ENCODE results near the gene OLFM2.

DNA sequence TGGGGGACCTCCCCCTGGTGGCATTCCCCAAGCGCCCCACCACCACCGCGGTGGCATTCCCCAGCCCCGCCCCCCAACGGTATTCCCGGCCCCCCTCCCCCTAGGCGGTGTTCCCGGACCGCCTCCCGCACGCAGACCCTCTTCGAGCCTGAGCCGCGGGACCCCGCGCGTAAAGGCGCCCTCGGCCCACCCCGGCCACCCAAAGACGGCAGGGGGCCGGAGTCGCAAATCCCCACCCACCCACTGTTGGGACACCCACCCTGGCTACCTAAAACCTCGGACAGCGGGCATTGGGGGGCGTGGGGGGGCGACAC is 22.4 kb downstream of the OLFM2 start:
- TF ChIP-seq, protein P1, sequence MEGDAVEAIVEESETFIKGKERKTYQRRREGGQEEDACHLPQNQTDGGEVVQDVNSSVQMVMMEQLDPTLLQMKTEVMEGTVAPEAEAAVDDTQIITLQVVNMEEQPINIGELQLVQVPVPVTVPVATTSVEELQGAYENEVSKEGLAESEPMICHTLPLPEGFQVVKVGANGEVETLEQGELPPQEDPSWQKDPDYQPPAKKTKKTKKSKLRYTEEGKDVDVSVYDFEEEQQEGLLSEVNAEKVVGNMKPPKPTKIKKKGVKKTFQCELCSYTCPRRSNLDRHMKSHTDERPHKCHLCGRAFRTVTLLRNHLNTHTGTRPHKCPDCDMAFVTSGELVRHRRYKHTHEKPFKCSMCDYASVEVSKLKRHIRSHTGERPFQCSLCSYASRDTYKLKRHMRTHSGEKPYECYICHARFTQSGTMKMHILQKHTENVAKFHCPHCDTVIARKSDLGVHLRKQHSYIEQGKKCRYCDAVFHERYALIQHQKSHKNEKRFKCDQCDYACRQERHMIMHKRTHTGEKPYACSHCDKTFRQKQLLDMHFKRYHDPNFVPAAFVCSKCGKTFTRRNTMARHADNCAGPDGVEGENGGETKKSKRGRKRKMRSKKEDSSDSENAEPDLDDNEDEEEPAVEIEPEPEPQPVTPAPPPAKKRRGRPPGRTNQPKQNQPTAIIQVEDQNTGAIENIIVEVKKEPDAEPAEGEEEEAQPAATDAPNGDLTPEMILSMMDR (conservative IDR thresholded peaks at IDR 0.05): no peak
- TF ChIP-seq EZH2 (IDR thresholded peaks at IDR 0.05; ENCODE audit: low read depth): no peak
